SK-N-SH treated with all-trans-retinoic acid at 6 μM for 48 hours (cell line): ENCODE data around the gene ALPL.

ENCODE experiments used
- ATAC-seq: fragments of 200-7000 bp; cut with Tn5 transposase; 3 replicates; pipeline ENCODE4 v1.9.1; 2020; ENCODE audit warnings: mild to moderate bottlenecking, moderate library complexity
- ARNTL ChIP-seq: fragments of 450-650 bp; formaldehyde crosslinking; IDR thresholded peaks from 2 replicates; pipeline ENCODE4 v1.5.0; 2020; ENCODE audit warnings: low read depth, mild to moderate bottlenecking, moderate library complexity, borderline replicate concordance
- BACH2 ChIP-seq: fragments of 250-450 bp; sonication (Bioruptor Pico); IDR thresholded peaks from 2 replicates; pipeline ENCODE4 v1.9.0; 2021; ENCODE audit warnings: mild to moderate bottlenecking, borderline replicate concordance
- CSDC2 ChIP-seq: fragments of 250-450 bp; sonication (Bioruptor Pico); IDR thresholded peaks from 2 replicates; pipeline ENCODE4 v1.5.0; 2020; ENCODE audit warnings: mild to moderate bottlenecking, moderate library complexity
- ESRRG ChIP-seq: fragments of 250-450 bp; sonication (Bioruptor Pico); IDR thresholded peaks from 2 replicates; pipeline ENCODE4 v1.6.1; 2021; ENCODE audit warnings: mild to moderate bottlenecking
- GLIS3 ChIP-seq: fragments of 250-450 bp; sonication (Bioruptor Pico); IDR thresholded peaks from 2 replicates; pipeline ENCODE4 v1.5.0; 2020; ENCODE audit warnings: mild to moderate bottlenecking, moderate library complexity
- OSR1 ChIP-seq: fragments of 250-450 bp; sonication (Bioruptor Pico); IDR thresholded peaks from 2 replicates; pipeline ENCODE4 v1.8.0; 2022; ENCODE audit warnings: moderate library complexity, mild to moderate bottlenecking, inconsistent platforms
- POU6F1 ChIP-seq: fragments of 250-450 bp; sonication (Bioruptor Pico); IDR thresholded peaks from 2 replicates; pipeline ENCODE4 v1.8.0; 2021; ENCODE audit warnings: low read depth, mild to moderate bottlenecking, moderate library complexity, borderline replicate concordance
- PPARA ChIP-seq: fragments of 250-450 bp; sonication (Bioruptor Pico); IDR thresholded peaks from 2 replicates; pipeline ENCODE4 v1.5.0; 2020; ENCODE audit warnings: mild to moderate bottlenecking, borderline replicate concordance
- RARB ChIP-seq: fragments of 250-450 bp; sonication (Bioruptor Pico); IDR thresholded peaks from 2 replicates; pipeline ENCODE4 v1.8.0; 2021; ENCODE audit warnings: mild to moderate bottlenecking, moderate library complexity
- SNAI2 ChIP-seq: fragments of 250-450 bp; sonication (Bioruptor Pico); IDR thresholded peaks from 2 replicates; pipeline ENCODE4 v1.5.0; 2020; ENCODE audit warnings: mild to moderate bottlenecking, moderate library complexity
- TCF4 ChIP-seq: fragments of 250-450 bp; sonication (Bioruptor Pico); IDR thresholded peaks from 2 replicates; pipeline ENCODE4 v1.8.0; 2021; ENCODE audit warnings: mild to moderate bottlenecking, moderate library complexity, borderline replicate concordance
- TOX ChIP-seq: fragments of 250-450 bp; sonication (Bioruptor Pico); IDR thresholded peaks from 2 replicates; pipeline ENCODE4 v1.8.0; 2021; ENCODE audit warnings: mild to moderate bottlenecking, moderate library complexity, borderline replicate concordance
- ZC3H10 ChIP-seq: fragments of 250-450 bp; sonication (Bioruptor Pico); IDR thresholded peaks from 2 replicates; pipeline ENCODE4 v1.5.1; 2021; ENCODE audit warnings: mild to moderate bottlenecking, moderate library complexity
- ZFP3 ChIP-seq: fragments of 250-450 bp; sonication (Bioruptor Pico); IDR thresholded peaks from 2 replicates; pipeline ENCODE4 v1.5.0; 2020; ENCODE audit warnings: mild to moderate bottlenecking, moderate library complexity
- ZNF565 ChIP-seq: fragments of 450-650 bp; formaldehyde crosslinking; conservative IDR thresholded peaks from 2 replicates; pipeline ENCODE4 v1.5.0; 2020; ENCODE audit warnings: low read depth, mild to moderate bottlenecking, moderate library complexity
- ZNF8 ChIP-seq: fragments of 450-650 bp; formaldehyde crosslinking; IDR thresholded peaks from 2 replicates; pipeline ENCODE4 v1.5.0; 2020; ENCODE audit warnings: mild to moderate bottlenecking, moderate library complexity
- TF ChIP-seq, protein P1 (sequence below): fragments of 250-450 bp; sonication (Bioruptor Pico); IDR thresholded peaks from 2 replicates; pipeline ENCODE4 v1.8.0; 2020; ENCODE audit warnings: mild to moderate bottlenecking, moderate library complexity, borderline replicate concordance
- TF ChIP-seq, protein P2 (sequence below): fragments of 250-450 bp; sonication (Bioruptor Pico); IDR thresholded peaks from 2 replicates; pipeline ENCODE4 v1.5.0; 2020; ENCODE audit warnings: mild to moderate bottlenecking, moderate library complexity
- TF ChIP-seq, protein P3 (sequence below): fragments of 250-450 bp; sonication (Bioruptor Pico); IDR thresholded peaks from 2 replicates; pipeline ENCODE4 v1.5.1; 2021; ENCODE audit warnings: mild to moderate bottlenecking, moderate library complexity

Gene ALPL

GRCh38 chr1:21577933-21578332 lies 68.7 kb downstream of the ALPL start (continued):
- no peak for TF ChIP-seq ZC3H10

DNA sequence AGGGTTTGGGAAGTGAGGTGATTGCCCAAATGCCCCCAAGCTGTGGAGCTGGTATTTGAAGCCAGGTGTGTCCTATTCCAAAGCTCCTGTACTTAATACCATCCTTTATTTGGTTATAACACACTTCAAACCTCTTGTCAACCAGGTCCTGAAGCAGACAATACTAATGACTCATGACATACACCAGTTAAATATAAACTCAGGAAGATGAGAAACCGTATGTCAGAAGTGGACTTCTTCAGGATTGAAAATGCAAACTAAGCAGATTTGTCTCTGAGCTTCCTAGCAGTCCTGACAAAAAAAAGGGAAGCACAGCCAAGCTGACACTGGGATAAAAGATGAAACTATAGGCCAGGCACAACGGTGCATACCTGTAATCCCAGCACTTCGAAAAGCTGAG lies 70.6 kb downstream of the ALPL start:
- TF ChIP-seq, protein P1, sequence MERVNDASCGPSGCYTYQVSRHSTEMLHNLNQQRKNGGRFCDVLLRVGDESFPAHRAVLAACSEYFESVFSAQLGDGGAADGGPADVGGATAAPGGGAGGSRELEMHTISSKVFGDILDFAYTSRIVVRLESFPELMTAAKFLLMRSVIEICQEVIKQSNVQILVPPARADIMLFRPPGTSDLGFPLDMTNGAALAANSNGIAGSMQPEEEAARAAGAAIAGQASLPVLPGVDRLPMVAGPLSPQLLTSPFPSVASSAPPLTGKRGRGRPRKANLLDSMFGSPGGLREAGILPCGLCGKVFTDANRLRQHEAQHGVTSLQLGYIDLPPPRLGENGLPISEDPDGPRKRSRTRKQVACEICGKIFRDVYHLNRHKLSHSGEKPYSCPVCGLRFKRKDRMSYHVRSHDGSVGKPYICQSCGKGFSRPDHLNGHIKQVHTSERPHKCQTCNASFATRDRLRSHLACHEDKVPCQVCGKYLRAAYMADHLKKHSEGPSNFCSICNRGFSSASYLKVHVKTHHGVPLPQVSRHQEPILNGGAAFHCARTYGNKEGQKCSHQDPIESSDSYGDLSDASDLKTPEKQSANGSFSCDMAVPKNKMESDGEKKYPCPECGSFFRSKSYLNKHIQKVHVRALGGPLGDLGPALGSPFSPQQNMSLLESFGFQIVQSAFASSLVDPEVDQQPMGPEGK (CRISPR knock-in tag) = no peak
- no peak for TF ChIP-seq ZC3H10
- no peak for TF ChIP-seq OSR1
- no peak for TF ChIP-seq SNAI2 (CRISPR knock-in tag)
- TF ChIP-seq, all 23 proteins: peak for 0
- ATAC-seq = no peak

- TF ChIP-seq POU6F1 (CRISPR knock-in tag) (no peak), CSDC2 (CRISPR knock-in tag) (no peak), ZNF565 (no peak), ZFP3 (CRISPR knock-in tag) (no peak), ZNF8 (CRISPR knock-in tag) (no peak), TCF4 (CRISPR knock-in tag) (no peak), RARB (CRISPR knock-in tag) (no peak), ESRRG (CRISPR knock-in tag) (no peak), GLIS3 (CRISPR knock-in tag) (no peak), ZC3H10 (no peak), ARNTL (CRISPR knock-in tag) (no peak), BACH2 (CRISPR knock-in tag) (no peak), PPARA (CRISPR knock-in tag) (no peak), SNAI2 (CRISPR knock-in tag) (no peak), TOX (CRISPR knock-in tag) (no peak)
- TF ChIP-seq, protein P2, sequence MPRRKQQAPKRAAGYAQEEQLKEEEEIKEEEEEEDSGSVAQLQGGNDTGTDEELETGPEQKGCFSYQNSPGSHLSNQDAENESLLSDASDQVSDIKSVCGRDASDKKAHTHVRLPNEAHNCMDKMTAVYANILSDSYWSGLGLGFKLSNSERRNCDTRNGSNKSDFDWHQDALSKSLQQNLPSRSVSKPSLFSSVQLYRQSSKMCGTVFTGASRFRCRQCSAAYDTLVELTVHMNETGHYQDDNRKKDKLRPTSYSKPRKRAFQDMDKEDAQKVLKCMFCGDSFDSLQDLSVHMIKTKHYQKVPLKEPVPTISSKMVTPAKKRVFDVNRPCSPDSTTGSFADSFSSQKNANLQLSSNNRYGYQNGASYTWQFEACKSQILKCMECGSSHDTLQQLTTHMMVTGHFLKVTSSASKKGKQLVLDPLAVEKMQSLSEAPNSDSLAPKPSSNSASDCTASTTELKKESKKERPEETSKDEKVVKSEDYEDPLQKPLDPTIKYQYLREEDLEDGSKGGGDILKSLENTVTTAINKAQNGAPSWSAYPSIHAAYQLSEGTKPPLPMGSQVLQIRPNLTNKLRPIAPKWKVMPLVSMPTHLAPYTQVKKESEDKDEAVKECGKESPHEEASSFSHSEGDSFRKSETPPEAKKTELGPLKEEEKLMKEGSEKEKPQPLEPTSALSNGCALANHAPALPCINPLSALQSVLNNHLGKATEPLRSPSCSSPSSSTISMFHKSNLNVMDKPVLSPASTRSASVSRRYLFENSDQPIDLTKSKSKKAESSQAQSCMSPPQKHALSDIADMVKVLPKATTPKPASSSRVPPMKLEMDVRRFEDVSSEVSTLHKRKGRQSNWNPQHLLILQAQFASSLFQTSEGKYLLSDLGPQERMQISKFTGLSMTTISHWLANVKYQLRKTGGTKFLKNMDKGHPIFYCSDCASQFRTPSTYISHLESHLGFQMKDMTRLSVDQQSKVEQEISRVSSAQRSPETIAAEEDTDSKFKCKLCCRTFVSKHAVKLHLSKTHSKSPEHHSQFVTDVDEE (CRISPR knock-in tag) = no peak
- TF ChIP-seq, protein P1 (CRISPR knock-in tag) = no peak
- ATAC-seq = no peak
Observed at GRCh38 chr1:21584096-21584495, 74.9 kb downstream of the ALPL start.

GRCh38 chr1:21585037-21585436 lies 75.8 kb downstream of the ALPL start:
- TF ChIP-seq ZNF8 (CRISPR knock-in tag) (no peak), ESRRG (CRISPR knock-in tag) (no peak), ZFP3 (CRISPR knock-in tag) (no peak)
- TF ChIP-seq, protein P3, sequence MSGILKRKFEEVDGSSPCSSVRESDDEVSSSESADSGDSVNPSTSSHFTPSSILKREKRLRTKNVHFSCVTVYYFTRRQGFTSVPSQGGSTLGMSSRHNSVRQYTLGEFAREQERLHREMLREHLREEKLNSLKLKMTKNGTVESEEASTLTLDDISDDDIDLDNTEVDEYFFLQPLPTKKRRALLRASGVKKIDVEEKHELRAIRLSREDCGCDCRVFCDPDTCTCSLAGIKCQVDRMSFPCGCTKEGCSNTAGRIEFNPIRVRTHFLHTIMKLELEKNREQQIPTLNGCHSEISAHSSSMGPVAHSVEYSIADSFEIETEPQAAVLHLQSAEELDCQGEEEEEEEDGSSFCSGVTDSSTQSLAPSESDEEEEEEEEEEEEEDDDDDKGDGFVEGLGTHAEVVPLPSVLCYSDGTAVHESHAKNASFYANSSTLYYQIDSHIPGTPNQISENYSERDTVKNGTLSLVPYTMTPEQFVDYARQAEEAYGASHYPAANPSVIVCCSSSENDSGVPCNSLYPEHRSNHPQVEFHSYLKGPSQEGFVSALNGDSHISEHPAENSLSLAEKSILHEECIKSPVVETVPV (CRISPR knock-in tag) = no peak
- ATAC-seq = no peak
